PC-9 (cell line): ENCODE measurements around the gene MEAK7. TPM values are rescaled to one million over a fixed set of nuclear protein-coding genes. Genes with fewer than 3 reads are reported as not detected.
"Not testable (repeated sequence)": the region's sequence is repeated elsewhere in the genome, so short reads cannot be mapped to it uniquely, and the experiment has no call there.

Experiments used
- BruUV-seq: library from RNA; stranded (reverse); fragments of 400-500 nt; replicated peaks from 2 replicates; lab custom pipeline; 2021; lab: Mats Ljungman, UMichigan
- CTCF ChIA-PET: fragments of 300-600 bp; sonication (Branson Sonifier 250); formaldehyde crosslinking; loops from one replicate; lab custom pipeline; 2022; ENCODE audit warnings: antibody characterized with exemption; lab: Charles Lee
- POLR2A ChIA-PET: fragments of 300-600 bp; sonication (Branson Sonifier 250); formaldehyde crosslinking; loops from one replicate; lab custom pipeline; 2022; ENCODE audit warnings: antibody characterized with exemption; ENCODE audit not compliant: unreplicated experiment; lab: Charles Lee
- DNase-seq, 2 experiments: peaks; one replicate each; pipeline versions ENCODE4 v3.0.0 to v3.0.0-alpha.2; 2015 to 2022; ENCODE audit warnings: mixed read lengths in 1 of 2
- H2AFZ ChIP-seq: fragments of 200-600 bp; sonication (generic); 2 replicates; pipeline ENCODE4 v1.8.1; 2017; ENCODE audit warnings: antibody characterized with exemption
- H3F3A ChIP-seq: fragments of 200-600 bp; sonication (generic); 2 replicates; pipeline ENCODE4 v1.8.1; 2017; ENCODE audit warnings: antibody characterized with exemption, mild to moderate bottlenecking, low read depth; ENCODE audit not compliant: insufficient read depth
- H3K27ac ChIP-seq: fragments of 200-600 bp; sonication (generic); 2 replicates; pipeline ENCODE4 v1.6.1; 2016; ENCODE audit warnings: mixed run types
- H3K27me3 ChIP-seq: fragments of 200-600 bp; sonication (generic); 2 replicates; pipeline ENCODE4 v1.6.1; 2016; ENCODE audit warnings: low read depth, mixed run types; ENCODE audit not compliant: insufficient read depth
- H3K36me3 ChIP-seq: fragments of 200-600 bp; sonication (generic); 2 replicates; pipeline ENCODE4 v1.6.1; 2016; ENCODE audit warnings: low read depth, mixed run types
- H3K4me1 ChIP-seq: fragments of 200-600 bp; sonication (generic); replicated peaks from 2 replicates; pipeline ENCODE4 v1.6.1; 2016; ENCODE audit warnings: mixed run types; ENCODE audit not compliant: insufficient read depth
- H3K4me2 ChIP-seq: fragments of 200-600 bp; sonication (generic); 2 replicates; pipeline ENCODE4 v1.6.1; 2017; ENCODE audit warnings: mixed run types
- H3K4me3 ChIP-seq: fragments of 200-600 bp; sonication (generic); 2 replicates; pipeline ENCODE4 v1.6.1; 2016; ENCODE audit warnings: mixed run types
- H3K79me2 ChIP-seq: fragments of 200-600 bp; sonication (generic); 2 replicates; pipeline ENCODE4 v1.6.1; 2017; ENCODE audit warnings: low read depth, mixed run types
- H3K9me2 ChIP-seq: fragments of 200-600 bp; sonication (generic); 2 replicates; pipeline ENCODE4 v1.8.1; 2017; ENCODE audit warnings: mild to moderate bottlenecking; ENCODE audit not compliant: insufficient read depth
- H3K9me3 ChIP-seq: fragments of 200-600 bp; sonication (generic); 2 replicates; pipeline ENCODE4 v1.8.1; 2016; ENCODE audit warnings: low read depth; ENCODE audit not compliant: insufficient read depth
- H4K20me1 ChIP-seq: fragments of 200-600 bp; sonication (generic); 2 replicates; pipeline ENCODE4 v1.8.1; 2017; ENCODE audit not compliant: insufficient read depth
- EZH2 ChIP-seq: fragments of 200-600 bp; sonication (generic); IDR thresholded peaks from 2 replicates; pipeline ENCODE4 v1.8.0; 2017; ENCODE audit warnings: antibody characterized with exemption, low read depth
- intact Hi-C: fragments of 100-400 bp; cut with micrococcal nuclease; formaldehyde crosslinking; loops from one replicate; pipeline ENCODE4 v1.10.0; 2022; ENCODE audit not compliant: unreplicated experiment
- total RNA-seq: library from RNA; stranded (reverse); gene quantifications from 2 replicates; pipeline ENCODE4 v1.2.3, GENCODE V29; 2021
- TF ChIP-seq, protein P1 (sequence below): fragments of 200-600 bp; sonication (generic); conservative IDR thresholded peaks from 2 replicates; pipeline ENCODE4 v1.6.1; 2017; ENCODE audit warnings: mixed run types, antibody characterized with exemption, mild to moderate bottlenecking, moderate library complexity

MEAK7 gene
- total RNA-seq, 1 experiment from 2014 or later = 73.4 TPM

DNA sequence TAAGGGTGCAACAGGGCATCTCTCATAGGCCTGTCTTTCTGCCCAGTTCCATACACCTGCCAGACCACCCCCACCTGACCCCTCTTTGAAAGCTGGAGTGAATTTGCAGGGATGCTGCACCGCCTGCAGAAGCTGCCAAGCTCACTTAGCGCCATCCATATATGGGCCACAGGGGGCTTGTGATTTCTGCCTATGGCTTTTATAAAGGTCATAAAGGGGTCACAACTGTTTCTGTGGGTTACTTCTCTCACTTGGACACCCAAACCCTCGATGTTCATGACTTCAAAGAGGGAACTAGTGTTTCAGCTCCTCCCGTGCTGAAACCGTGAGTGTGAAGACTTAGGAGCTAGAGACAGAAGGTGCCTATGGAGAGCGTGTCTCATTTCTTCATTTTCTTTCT is 23.9 kb upstream of the MEAK7 start:
- Histone ChIP-seq H3K4me3 (no peak overlapping the region), H4K20me1 (no peaks in the 10 kb centered on the region), H3K27ac (no peak overlapping the region), H3K79me2 (no peaks in the 10 kb centered on the region), H2AFZ (no peak overlapping the region), H3F3A (no peaks in the 10 kb centered on the region), H3K9me2 (no peaks in the 10 kb centered on the region), H3K4me1 (no peaks in the 10 kb centered on the region), H3K36me3 (no peaks in the 10 kb centered on the region), H3K27me3 (peaks cover 12% of the 10 kb centered on the region; the same call in 1 of the 2 replicates), H3K4me2 (no peak overlapping the region), H3K9me3 (no peaks in the 10 kb centered on the region)
- ChIA-PET CTCF (no interaction called here), POLR2A (no interaction called here)
- intact Hi-C loops = no loop called here
- no peak for DNase-seq
- no TSS peak for BruUV-seq
- TF ChIP-seq, protein P1, sequence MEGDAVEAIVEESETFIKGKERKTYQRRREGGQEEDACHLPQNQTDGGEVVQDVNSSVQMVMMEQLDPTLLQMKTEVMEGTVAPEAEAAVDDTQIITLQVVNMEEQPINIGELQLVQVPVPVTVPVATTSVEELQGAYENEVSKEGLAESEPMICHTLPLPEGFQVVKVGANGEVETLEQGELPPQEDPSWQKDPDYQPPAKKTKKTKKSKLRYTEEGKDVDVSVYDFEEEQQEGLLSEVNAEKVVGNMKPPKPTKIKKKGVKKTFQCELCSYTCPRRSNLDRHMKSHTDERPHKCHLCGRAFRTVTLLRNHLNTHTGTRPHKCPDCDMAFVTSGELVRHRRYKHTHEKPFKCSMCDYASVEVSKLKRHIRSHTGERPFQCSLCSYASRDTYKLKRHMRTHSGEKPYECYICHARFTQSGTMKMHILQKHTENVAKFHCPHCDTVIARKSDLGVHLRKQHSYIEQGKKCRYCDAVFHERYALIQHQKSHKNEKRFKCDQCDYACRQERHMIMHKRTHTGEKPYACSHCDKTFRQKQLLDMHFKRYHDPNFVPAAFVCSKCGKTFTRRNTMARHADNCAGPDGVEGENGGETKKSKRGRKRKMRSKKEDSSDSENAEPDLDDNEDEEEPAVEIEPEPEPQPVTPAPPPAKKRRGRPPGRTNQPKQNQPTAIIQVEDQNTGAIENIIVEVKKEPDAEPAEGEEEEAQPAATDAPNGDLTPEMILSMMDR = no peak
- no peak for TF ChIP-seq EZH2

DNA sequence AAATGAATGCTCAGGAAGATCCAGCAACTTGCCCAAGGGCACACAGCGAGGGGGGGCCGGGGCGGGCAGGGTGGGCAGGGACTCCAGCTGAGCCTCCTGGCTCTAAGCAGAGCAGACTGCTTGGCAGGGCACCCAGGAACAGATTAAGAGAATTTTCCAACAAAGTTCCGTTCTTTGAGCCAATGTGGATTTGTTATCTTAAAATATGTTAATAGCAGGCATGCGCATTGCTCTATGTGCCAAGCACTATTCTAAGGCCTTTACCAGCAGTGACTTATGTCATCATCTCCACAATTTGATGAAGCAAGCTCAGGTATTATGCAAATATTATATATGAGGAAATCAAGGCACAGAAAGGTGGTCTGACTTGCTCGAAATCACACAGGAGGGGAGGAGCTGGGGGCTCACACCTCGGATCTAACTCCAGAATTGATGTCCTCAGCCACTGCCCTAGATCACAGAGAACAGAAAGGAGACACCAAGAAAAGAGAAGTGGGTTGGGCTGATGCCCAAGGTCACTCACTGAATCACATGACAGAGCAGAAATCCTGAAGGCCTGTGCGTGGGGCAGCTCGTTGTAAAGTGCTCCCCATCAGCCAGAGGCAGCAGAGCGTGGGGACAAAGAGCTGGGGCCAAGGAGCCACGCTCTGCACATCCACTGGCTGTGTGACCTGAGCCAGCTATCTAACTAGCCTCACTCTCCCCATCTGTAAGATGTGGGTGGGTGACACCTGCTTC is 23.2 kb upstream of the MEAK7 start:
- intact Hi-C loops = no loop called here
- no peak overlapping the region for H3K27ac ChIP-seq
- no peaks in the 10 kb centered on the region for H3F3A ChIP-seq
- no peaks in the 10 kb centered on the region for H3K9me2 ChIP-seq
- H3K4me1 ChIP-seq = no peaks in the 10 kb centered on the region
- no peak overlapping the region for H3K4me3 ChIP-seq
- POLR2A ChIA-PET = interaction anchor here (0.6 kb wide), 1 partner anchor 794 kb away, joined by 7 read pairs; no protein-coding TSS in a partner anchor
- H3K27me3 ChIP-seq = peaks cover 12% of the 10 kb centered on the region; the same call in 1 of the 2 replicates
- no peak overlapping the region for H3K4me2 ChIP-seq
- DNase-seq = no peak
- no peaks in the 10 kb centered on the region for H3K9me3 ChIP-seq
- CTCF ChIA-PET = no interaction called here
- TF ChIP-seq EZH2 = no peak
- TF ChIP-seq, protein P1 = no peak
- H4K20me1 ChIP-seq = no peaks in the 10 kb centered on the region
- H3K79me2 ChIP-seq = no peaks in the 10 kb centered on the region
- H2AFZ ChIP-seq = no peak overlapping the region
- no TSS peak for BruUV-seq
- no peaks in the 10 kb centered on the region for H3K36me3 ChIP-seq

DNA sequence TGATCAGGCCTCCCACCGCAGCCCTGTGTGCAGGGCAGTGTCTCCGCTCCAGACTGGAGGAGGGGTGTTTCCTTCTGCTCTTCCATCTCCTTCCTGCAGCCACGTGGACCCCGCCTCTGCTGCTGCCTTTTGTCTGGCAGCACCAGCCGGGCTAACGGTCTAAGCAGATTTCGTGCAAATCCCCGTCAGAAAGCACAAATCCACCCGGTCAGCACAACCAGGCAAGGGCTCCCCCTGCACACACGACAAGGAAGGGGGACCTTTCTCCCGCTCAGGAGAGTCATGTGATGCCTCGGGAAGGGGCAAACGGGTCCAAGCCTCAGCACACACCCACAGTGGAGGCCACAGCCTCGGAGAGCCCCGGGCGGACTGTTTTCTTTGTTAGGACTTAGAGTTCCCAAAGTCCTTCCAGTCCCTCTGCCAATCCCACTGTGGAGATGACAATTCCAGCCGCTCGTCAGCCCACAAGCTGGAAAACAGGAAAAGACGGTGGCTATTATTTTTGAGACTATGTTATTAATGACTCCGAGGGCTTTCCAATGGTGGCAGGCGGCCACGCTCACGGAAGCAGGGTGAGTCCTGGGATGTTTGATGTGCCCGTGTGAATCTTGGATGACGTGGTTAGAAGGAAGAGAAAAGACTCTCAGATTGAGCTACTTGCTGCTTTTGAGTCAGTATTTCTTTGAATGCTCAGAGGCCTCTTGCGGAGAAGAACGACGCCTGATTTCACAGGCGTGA is 22.5 kb upstream of the MEAK7 start:
- Histone ChIP-seq H3K27me3 (peaks cover 12% of the 10 kb centered on the region; the same call in 1 of the 2 replicates), H3K36me3 (no peaks in the 10 kb centered on the region), H3K27ac (no peak overlapping the region), H3K9me2 (no peaks in the 10 kb centered on the region), H3K79me2 (no peaks in the 10 kb centered on the region), H3F3A (no peaks in the 10 kb centered on the region), H3K9me3 (no peaks in the 10 kb centered on the region), H3K4me2 (no peak overlapping the region), H4K20me1 (no peaks in the 10 kb centered on the region), H3K4me1 (no peaks in the 10 kb centered on the region), H2AFZ (no peak overlapping the region), H3K4me3 (no peak overlapping the region)
- BruUV-seq = no TSS peak
- POLR2A ChIA-PET = interaction anchor here (0.6 kb wide), 1 partner anchor 795 kb away, joined by 7 read pairs; no protein-coding TSS in a partner anchor
- CTCF ChIA-PET = no interaction called here
- no peak for TF ChIP-seq EZH2
- TF ChIP-seq, protein P1 = no peak
- intact Hi-C loops = no loop called here
- no peak for DNase-seq

DNA sequence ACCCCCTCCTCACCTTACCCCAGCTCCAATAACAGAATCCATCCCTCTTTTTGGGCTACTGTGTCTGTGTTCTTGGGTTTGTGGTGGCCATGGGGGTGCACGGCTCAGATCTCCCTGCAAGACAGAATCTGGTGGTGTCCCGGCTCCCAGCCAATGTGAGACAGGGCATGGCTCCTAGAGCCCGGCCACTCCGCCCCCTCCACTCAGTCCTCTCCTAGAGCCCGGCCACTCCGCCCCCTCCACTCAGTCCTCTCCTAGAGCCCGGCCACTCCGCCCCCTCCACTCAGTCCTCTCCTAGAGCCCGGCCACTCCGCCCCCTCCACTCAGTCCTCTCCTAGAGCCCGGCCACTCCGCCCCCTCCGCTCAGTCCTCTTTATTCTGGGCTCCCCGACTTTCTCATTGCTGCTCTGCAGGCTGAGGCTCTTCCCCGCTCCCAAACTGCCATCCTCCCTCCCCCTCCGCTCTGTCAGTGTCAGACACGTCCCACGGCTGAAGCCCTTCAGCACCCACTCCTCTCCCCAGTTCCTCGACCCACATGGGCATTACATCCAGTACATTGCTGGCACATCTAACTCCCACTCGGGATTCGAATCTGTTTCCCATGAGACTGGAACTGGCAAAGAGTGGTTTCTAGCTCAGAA is 20.6 kb upstream of the MEAK7 start:
- H3K27me3 ChIP-seq, H3K4me3 ChIP-seq, H3F3A ChIP-seq, intact Hi-C loops, H3K4me2 ChIP-seq, BruUV-seq, CTCF ChIA-PET, H2AFZ ChIP-seq, H3K27ac ChIP-seq, H3K9me2 ChIP-seq, H3K4me1 ChIP-seq, H3K36me3 ChIP-seq, H4K20me1 ChIP-seq, H3K79me2 ChIP-seq, DNase-seq, H3K9me3 ChIP-seq, POLR2A ChIA-PET: not testable (repeated sequence)
